Retina (tissue), 1 donor: ENCODE results near the gene B3GNT2.
"Not testable (repeated sequence)": the region's sequence is repeated elsewhere in the genome, so short reads cannot be mapped to it uniquely, and the experiment has no call there.

Experiments used
- DNase-seq: peaks from one replicate; pipeline ENCODE4 v3.0.0-alpha.2; 2016

B3GNT2 gene

DNA sequence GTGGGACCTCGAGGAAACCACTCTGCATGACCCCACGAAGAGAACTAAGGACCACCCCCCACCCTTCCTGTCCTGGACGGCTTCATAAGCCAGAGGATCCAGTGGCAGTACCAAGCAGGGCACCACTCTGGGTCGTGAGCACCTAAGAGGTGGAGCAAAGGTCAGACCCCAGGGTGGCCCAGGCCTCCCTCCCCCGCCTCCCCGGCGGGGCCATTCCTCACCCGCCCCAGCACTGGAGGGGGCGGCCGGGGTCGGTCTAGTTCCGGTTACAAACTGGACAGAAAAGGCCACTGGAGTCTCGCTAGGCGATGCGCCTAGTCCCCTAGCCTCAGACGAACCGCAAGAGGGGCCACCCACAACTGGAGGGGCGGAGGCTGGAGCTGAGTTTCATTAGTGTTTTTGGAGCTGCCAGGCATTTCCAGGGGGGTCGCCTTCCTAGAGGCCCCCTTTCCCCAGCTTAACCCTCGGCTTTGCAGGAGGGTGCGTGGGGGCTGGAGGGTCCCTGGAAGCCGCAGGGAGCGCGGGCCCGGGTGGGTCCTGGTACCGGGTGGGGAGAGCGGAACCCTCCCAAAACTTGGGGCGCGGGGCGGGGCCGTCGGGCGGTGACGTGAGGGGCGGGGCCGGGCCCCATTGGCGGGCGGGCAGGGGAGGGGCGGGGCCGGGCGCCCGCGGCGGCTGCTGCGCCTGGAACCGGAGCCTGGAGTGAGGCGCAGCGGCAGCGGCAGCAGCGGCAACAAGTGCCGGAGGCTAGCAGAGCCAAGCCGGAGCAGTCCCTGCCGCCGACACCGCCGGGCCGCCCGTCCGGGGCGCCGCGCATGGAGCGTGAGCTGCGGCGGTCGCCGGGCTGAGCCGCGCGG lies at the start of gene B3GNT2:
B3GNT2 (plus strand) TSS at position 695 of the 857 bp plus-strand sequence. CDS start 26,106 bp downstream, outside the sequence.
- peak; percentile 69 for DNase-seq

- not testable (repeated sequence) for DNase-seq
These were observed 49.1 kb upstream of the B3GNT2 start for GRCh38 chr2:62146790-62147189.

DNA sequence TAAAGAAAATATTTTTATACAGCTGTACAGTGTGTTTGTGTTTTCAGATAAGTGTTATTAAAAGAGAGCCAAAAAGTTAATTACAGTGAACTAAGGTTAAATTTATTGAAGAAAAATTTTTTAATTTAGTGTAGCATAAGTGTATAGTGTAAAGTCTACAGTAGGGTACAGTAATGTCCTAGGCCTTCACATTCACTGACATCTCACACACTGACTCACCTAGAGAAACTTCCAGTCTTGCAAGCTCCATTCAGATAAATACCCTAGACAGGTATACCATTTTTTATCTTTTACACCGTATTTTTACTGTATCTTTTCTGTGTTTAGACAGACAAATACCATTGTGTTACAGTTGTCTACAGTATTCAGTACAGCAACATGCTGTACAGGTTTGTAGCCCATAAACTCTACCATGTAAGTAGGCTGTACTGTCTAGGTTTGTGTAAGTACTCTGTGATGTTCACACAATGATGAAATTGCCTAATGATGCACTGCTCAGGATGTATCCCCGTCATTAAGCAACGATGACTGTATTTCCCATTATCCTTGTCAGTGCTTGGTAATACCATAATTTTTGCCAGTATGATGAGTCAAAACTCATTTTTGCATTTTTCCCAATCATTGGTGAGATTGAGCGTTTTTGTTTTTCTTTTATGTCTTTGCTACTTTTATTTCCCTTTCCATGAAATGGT lies 48.2 kb upstream of the B3GNT2 start:
- DNase-seq = no peak

GRCh38 chr2:62149708-62150107 lies 46.2 kb upstream of the B3GNT2 start:
- no peak for DNase-seq

DNA sequence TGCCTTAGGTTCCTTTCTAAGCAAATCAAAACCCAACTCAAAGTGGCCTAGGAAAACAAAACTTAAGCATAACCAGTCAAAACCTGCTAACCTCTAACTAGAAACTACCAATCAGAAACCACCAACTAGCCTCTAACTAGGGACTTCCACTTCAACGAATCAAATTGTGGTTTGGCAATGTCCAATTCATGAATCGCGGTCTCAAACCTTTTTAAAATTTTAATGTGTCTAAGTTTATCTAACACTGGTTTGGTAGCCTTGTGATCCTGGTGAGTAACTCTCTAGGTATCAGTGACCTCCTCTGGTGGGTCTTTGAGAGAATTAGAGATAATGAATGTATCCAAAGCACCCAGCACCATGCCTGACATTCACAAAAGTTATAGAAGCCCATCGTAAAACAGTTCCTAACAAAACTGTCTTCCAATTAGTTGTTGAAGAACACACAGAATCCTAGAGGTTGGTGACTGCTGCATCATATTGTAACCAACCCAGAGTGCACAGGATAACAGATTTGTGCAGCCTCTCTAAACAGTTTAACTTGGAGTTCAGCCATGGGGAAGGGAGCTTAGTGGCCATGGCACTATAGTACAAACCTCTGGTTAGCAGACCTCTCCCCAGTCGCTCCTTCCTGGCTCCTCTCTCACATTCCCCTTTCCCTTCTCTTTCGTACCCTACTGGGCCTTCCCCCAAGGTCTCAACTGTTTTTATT lies 45.2 kb upstream of the B3GNT2 start:
- no peak for DNase-seq

DNA sequence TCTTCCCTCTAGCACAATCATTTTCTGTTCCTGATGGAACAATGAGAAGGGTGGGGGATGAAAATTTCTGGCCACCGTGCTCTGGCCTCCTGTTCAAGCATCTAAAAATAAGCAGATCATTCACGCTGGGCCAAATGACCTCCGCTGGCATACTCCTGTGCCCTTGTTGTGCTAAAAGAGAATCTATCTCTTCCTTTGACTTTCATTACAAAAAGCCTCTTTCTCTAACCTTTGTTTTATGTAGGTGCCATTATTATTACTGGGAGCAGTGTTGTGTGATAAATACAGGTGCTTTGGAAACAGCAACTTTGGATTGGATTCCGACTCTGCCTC lies 44.6 kb upstream of the B3GNT2 start:
- DNase-seq = no peak

DNA sequence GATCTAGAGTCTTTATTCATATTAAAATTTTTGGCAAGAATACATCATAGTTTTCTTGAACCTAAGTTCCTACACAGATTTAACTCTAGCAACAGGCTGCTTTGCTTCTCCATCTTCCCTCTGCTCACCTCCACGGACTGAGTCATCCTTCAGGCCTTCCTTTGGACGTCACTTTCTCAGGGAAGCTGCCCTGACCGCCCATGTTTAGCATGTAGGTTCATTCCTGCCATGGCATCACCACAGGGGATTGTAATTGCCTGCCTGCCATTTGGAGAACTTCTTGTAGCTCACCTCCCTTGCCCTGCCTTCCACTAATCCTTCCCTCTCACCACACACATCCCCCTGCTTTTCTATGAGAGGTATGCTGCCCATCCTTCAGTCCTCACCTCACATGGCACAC lies 43.9 kb upstream of the B3GNT2 start:
- no peak for DNase-seq

DNA sequence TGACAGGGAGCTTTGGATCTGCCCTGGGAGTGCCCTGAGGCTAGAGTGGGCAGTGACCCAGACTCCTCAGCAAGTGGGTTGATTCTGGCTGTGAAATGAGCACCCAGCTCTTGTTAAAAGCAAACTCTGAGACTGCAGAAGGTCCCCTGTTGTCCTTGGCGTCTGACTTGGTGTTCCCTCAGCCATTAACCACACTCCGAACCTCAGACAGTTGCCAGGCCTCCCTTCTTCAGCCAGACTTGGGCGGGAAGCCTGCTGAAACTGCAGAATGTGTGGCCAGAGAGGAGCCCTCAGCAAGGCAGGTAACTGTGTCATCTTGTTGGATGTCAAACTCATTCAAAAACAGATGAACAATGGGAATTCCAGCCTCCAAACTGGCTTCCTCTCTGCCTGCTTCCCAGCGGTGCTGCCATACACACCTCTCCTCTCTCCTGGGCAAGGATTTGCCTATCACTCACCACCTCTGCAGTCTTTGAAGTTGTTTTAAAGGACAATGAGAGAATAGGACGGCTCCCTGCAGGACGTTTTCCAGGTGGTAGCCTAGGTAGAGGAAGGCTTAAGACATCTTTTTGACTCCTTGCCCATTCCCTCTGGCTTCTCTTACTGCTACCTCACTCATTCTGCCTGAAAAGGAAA lies 38.9 kb upstream of the B3GNT2 start:
- DNase-seq = no peak

- no peak for DNase-seq
These were observed 37.3 kb upstream of the B3GNT2 start for GRCh38 chr2:62158444-62159121.

DNA sequence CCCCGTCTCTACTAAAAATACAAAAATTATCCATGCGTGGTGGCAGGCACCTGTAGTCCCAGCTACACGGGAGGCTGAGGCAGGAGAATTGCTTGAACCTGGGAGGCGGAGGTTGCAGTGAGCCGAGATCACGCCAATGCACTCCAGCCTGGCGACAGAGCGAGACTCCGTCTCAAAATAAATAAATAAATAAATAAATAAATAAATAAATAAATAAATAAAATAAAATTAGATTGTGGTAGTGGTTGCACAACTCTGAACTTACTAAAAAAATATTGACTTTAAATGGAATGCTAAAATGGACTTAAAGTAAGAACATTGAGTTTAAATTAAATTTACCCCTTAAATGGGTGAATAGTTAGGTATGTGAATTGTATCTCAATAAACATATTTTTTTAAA lies 35.2 kb upstream of the B3GNT2 start:
- DNase-seq = not testable (repeated sequence)

- DNase-seq = no peak
These were observed 32.6 kb upstream of the B3GNT2 start for GRCh38 chr2:62163106-62163831.

GRCh38 chr2:62163834-62164233 lies 32.1 kb upstream of the B3GNT2 start:
- DNase-seq = no peak

DNA sequence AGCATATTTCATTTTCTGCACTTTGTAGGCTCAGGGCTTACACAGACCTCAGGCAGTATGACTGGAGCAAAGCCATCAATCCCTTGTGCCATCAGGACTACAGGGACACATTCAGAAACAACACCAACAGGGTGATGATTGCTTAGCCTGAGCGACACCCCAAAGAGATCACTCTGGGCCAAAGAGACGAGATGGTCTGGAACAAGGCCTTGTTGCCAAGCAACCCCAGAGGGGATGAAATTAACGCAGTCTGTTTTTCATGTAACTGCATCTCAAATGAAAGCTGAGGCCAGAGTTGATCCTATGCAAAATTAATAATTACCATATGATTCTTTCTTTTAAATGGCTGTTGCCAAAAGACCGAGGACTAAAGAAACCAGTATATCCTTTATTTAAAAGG lies 20.2 kb upstream of the B3GNT2 start:
- no peak for DNase-seq

- DNase-seq = no peak
These were observed 19.1 kb upstream of the B3GNT2 start for GRCh38 chr2:62176801-62177200.

GRCh38 chr2:62177392-62178049 lies 18.4 kb upstream of the B3GNT2 start:
- no peak for DNase-seq

DNA sequence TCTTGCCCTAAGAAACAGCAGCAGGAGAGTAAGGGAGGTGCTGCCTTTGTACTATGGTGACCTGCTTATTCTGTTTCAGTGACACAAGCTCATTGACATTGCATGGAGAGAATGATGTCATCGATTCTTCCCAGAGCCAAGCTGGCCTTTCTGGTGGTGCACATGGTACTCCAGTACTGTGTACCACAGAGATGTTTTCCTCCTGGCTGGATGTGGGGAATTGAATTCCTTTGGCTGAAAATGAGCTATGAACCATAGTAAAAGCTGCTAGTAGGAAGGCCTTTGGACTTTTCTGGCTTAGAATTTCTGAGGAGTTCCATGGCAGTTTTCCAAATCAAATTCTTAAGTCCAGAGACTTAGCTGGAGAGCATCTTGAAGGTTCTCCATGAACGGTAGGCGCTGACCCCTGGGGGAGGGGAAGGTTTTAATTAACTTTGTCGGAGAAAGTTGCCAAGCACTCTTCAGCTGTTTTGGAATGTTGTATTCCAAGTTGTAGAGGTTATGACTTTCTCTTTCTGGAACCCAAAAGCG lies 17.1 kb upstream of the B3GNT2 start:
- DNase-seq = no peak

GRCh38 chr2:62180975-62181374 lies 14.9 kb upstream of the B3GNT2 start:
- DNase-seq = no peak

GRCh38 chr2:62181843-62182242 lies 14.1 kb upstream of the B3GNT2 start:
- DNase-seq = no peak

GRCh38 chr2:62184512-62185230 lies 11.2 kb upstream of the B3GNT2 start:
- DNase-seq = no peak

DNA sequence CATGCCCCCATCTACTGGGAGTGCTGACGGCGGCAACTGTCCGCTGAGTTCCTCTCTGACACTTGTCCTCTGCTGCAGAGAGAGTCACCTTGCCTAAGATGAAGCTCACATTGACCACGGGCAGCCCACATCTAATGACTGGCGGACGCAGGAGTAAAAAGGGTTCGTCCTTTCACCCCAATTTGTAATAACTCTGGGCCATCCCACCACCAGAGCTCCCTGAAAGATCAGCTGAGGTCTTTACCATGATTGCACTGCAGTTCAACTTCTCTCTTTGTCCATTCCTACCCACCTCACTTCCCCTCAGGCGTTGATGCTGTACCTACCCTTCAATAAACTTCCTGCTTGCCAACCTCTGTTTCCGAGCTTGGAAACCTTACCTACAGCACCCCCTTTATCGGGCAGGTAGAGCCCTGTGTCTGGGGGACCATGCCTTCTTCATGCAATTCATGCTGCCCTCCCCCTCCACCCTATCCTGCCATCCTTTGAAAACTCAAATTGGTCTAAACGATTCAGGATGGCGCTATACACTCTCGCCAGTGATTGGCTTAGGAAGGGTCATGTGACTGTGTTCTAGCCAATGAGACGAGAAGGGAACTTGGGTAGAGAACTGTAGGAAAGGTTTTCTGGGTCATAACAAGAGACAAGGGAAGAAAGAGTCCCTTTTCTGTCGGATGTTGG lies 10.3 kb upstream of the B3GNT2 start:
- DNase-seq = no peak
